ENCODE data around the gene FBXL19. TPM values are rescaled to one million over a fixed set of nuclear protein-coding genes. Genes with fewer than 3 reads are reported as not detected.
A peak's percentile ranks its signal among the peaks of the same experiment; 100 is the strongest.

The FBXL19 gene
- total and polyA plus RNA-seq, 2 of the 8 experiments (the other 6 are each of a cell fraction or from before 2014, with no cell fraction given): 47.2 to 72.2 TPM

- no peak for TF ChIP-seq ATF3 (IDR thresholded peaks at IDR 0.05; ENCODE audit: insufficient read depth, low read depth, low read length)
- no peak for TF ChIP-seq SUZ12 (IDR thresholded peaks at IDR 0.05; ENCODE audit: low read length)
- no peak for TF ChIP-seq CBX5 (IDR thresholded peaks at IDR 0.05; ENCODE audit: low read depth, low read length)
- peak; percentile 55; the same call in 1 of the 2 replicates for TF ChIP-seq CREB1 (IDR thresholded peaks at IDR 0.05)
- TF ChIP-seq ASH2L (IDR thresholded peaks at IDR 0.05; ENCODE audit: low read length): peak; percentile 36
- no peak for TF ChIP-seq TAF7 (optimal IDR thresholded peaks at IDR 0.05; ENCODE audit: borderline replicate concordance, low read depth, low read length)
- peak; percentile 84 to 97 (median 93) for TF ChIP-seq CTCF (IDR thresholded peaks at IDR 0.05; ENCODE audit: control extremely low read depth in 1 of 3, insufficient read depth in 1 of 3, low read depth in 1 of 3, low read length in 3 of 3)
- TF ChIP-seq SP2 (IDR thresholded peaks at IDR 0.05; ENCODE audit: low read length): no peak
- no peak for TF ChIP-seq POLR2A (IDR thresholded peaks at IDR 0.05; ENCODE audit: control extremely low read depth in 1 of 2, low read depth in 2 of 2, low read length in 2 of 2)
- 0 out of 2 replicates have a peak, but pooled peaks have one; percentile 37 for TF ChIP-seq POLR2AphosphoS5 (IDR thresholded peaks at IDR 0.05; ENCODE audit: low read depth, low read length)
- TF ChIP-seq FOSL1 (IDR thresholded peaks at IDR 0.05; ENCODE audit: insufficient read depth, low read depth, low read length): no peak
- TF ChIP-seq TCF12 (IDR thresholded peaks at IDR 0.05; ENCODE audit: low read depth, low read length): 0 out of 2 replicates have a peak, but pooled peaks have one; percentile 12
These were observed 18.4 kb downstream of the FBXL19 start (continued) for GRCh38 chr16:30941600-30942425.
